ENCODE data around the gene FMN1. TPM values are rescaled to one million over a fixed set of nuclear protein-coding genes. Genes with fewer than 3 reads are reported as not detected.

FMN1 gene
- total and polyA plus RNA-seq, 2 of the 13 experiments (the other 11 are each of a cell fraction or from before 2014, with no cell fraction given): 0.20 to 0.60 TPM

GRCh38 chr15:32852017-32852416 lies 342.5 kb downstream of the FMN1 start:
- ATAC-seq (no peak), DNase-seq (ENCODE audit: low spot score) (no peak), FAIRE-seq (no peak)
- peaks cover 43% of the 10 kb centered on the region for H3K4me1 ChIP-seq (ENCODE audit: insufficient read depth, low read length)
- no peaks in the 10 kb centered on the region for H3K9me3 ChIP-seq (ENCODE audit: low read length)
- no peak overlapping the region for H3K4me3 ChIP-seq (replicated peaks in 1 of 3; ENCODE audit: insufficient read depth in 1 of 3, low read depth in 2 of 3, low read length in 3 of 3)
- H3K27me3 ChIP-seq (ENCODE audit: control insufficient read depth in 1 of 2, insufficient read depth in 2 of 2, low read length in 2 of 2): no peaks in the 10 kb centered on the region
- intact Hi-C loops (cut with micrococcal nuclease; ENCODE audit: unreplicated experiment) (no loop called here), in situ Hi-C loops (cut with HindIII; ENCODE audit: extremely low pct_ligation_motif_present, low pct_unique_long_range_greater_than_20kb) (no loop called here)
- H3K9ac ChIP-seq (ENCODE audit: insufficient read depth, low read depth, low read length): no peak overlapping the region
- no peak overlapping the region for H2AFZ ChIP-seq (ENCODE audit: low read length)
- WGBS (ENCODE audit: low lambda C conversion rate): 90% methylated on average over 4 of the region's 4 CpGs
- ChIA-PET POLR2A (no interaction called here), CTCF (ENCODE audit: low intra/inter-chr PET ratio, low total read pairs) (no interaction called here)
- H3K79me2 ChIP-seq (ENCODE audit: insufficient read depth, low read length): no peaks in the 10 kb centered on the region
- no peaks in the 10 kb centered on the region for H4K20me1 ChIP-seq (ENCODE audit: insufficient read depth, low read length)
- H3K36me3 ChIP-seq (replicated peaks in 1 of 2; ENCODE audit: control insufficient read depth in 1 of 2, insufficient read depth in 2 of 2, low read length in 2 of 2): no peaks in the 10 kb centered on the region
- H3K4me2 ChIP-seq (ENCODE audit: low read depth, low read length): no peak overlapping the region
- no peak overlapping the region for H3K27ac ChIP-seq (ENCODE audit: extremely low read length, insufficient read depth, low read length)
- TF ChIP-seq ZNF17 (CRISPR knock-in tag; IDR thresholded peaks at IDR 0.05) (no peak), HMG20A (CRISPR knock-in tag; IDR thresholded peaks at IDR 0.05; ENCODE audit: borderline replicate concordance) (no peak), ZSCAN25 (CRISPR knock-in tag; IDR thresholded peaks at IDR 0.05) (no peak), PHF21A (CRISPR knock-in tag; IDR thresholded peaks at IDR 0.05) (no peak), ZFP37 (CRISPR knock-in tag; IDR thresholded peaks at IDR 0.05; ENCODE audit: borderline replicate concordance) (no peak), ZNF335 (CRISPR knock-in tag; IDR thresholded peaks at IDR 0.05) (no peak), ZNF432 (CRISPR knock-in tag; IDR thresholded peaks at IDR 0.05; ENCODE audit: borderline replicate concordance) (no peak), ZNF513 (CRISPR knock-in tag; conservative IDR thresholded peaks at IDR 0.05) (no peak), CENPX (CRISPR knock-in tag; IDR thresholded peaks at IDR 0.05) (no peak), ZNF792 (CRISPR knock-in tag; IDR thresholded peaks at IDR 0.05) (no peak), ZNF143 (CRISPR knock-in tag; IDR thresholded peaks at IDR 0.05) (no peak), AKAP8 (CRISPR knock-in tag; IDR thresholded peaks at IDR 0.05) (no peak), HIVEP1 (CRISPR knock-in tag; IDR thresholded peaks at IDR 0.05) (no peak), TCF12 (IDR thresholded peaks at IDR 0.05) (no peak), TCF12 (CRISPR knock-in tag; IDR thresholded peaks at IDR 0.05) (no peak)
- TF ChIP-seq, protein P1, sequence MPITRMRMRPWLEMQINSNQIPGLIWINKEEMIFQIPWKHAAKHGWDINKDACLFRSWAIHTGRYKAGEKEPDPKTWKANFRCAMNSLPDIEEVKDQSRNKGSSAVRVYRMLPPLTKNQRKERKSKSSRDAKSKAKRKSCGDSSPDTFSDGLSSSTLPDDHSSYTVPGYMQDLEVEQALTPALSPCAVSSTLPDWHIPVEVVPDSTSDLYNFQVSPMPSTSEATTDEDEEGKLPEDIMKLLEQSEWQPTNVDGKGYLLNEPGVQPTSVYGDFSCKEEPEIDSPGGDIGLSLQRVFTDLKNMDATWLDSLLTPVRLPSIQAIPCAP (CRISPR knock-in tag; IDR thresholded peaks at IDR 0.05; ENCODE audit: low read depth): no peak
- TF ChIP-seq, protein P2, sequence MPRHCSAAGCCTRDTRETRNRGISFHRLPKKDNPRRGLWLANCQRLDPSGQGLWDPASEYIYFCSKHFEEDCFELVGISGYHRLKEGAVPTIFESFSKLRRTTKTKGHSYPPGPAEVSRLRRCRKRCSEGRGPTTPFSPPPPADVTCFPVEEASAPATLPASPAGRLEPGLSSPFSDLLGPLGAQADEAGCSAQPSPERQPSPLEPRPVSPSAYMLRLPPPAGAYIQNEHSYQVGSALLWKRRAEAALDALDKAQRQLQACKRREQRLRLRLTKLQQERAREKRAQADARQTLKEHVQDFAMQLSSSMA (CRISPR knock-in tag; IDR thresholded peaks at IDR 0.05): no peak
- TF ChIP-seq, protein P3, sequence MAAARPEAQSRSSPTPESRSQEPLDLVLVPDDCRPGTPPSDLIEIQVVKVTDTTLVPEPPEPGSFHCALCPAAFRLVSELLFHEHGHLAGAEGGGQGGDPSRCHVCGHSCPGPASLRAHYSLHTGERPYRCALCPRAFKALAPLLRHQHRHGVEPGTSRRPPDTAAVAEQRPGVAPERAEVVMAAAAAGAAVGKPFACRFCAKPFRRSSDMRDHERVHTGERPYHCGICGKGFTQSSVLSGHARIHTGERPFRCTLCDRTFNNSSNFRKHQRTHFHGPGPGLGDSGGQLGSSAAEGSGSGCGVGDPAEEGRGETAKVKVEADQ (CRISPR knock-in tag; IDR thresholded peaks at IDR 0.05; ENCODE audit: borderline replicate concordance): no peak
- BruUV-seq (replicated peaks): no TSS peak

Data from HepG2 (cell line).